Calu3 (cell line): Measurements from ENCODE around the gene NFATC1. TPM values are rescaled to one million over a fixed set of nuclear protein-coding genes. Genes with fewer than 3 reads are reported as not detected.

ENCODE experiments used
- BruUV-seq: library from RNA; stranded (reverse); fragments of 400-500 nt; replicated peaks from 2 replicates; lab custom pipeline; 2021; lab: Mats Ljungman, UMichigan
- CTCF ChIA-PET: fragments of 300-600 bp; sonication (Branson Sonifier 250); formaldehyde crosslinking; loops from one replicate; lab custom pipeline; 2022; ENCODE audit warnings: antibody characterized with exemption; lab: Charles Lee
- DNase-seq: peaks from one replicate; pipeline ENCODE4 v3.0.0; 2022
- H3K27ac Mint-ChIP-seq: one replicate; pipeline ENCODE4 v1.8.0; 2022; ENCODE audit warnings: mixed read lengths; ENCODE audit not compliant: unreplicated experiment
- H3K27me3 Mint-ChIP-seq: one replicate; pipeline ENCODE4 v1.8.0; 2022; ENCODE audit warnings: mixed read lengths; ENCODE audit not compliant: unreplicated experiment
- H3K36me3 Mint-ChIP-seq: one replicate; pipeline ENCODE4 v1.8.0; 2022; ENCODE audit warnings: mild to moderate bottlenecking, moderate library complexity, mixed read lengths; ENCODE audit not compliant: insufficient read depth, unreplicated experiment
- H3K4me1 Mint-ChIP-seq: one replicate; pipeline ENCODE4 v1.8.0; 2022; ENCODE audit warnings: mild to moderate bottlenecking, low read depth, mixed read lengths; ENCODE audit not compliant: unreplicated experiment
- H3K4me3 Mint-ChIP-seq: one replicate; pipeline ENCODE4 v1.8.0; 2022; ENCODE audit warnings: mild to moderate bottlenecking, low read depth, moderate library complexity, mixed read lengths; ENCODE audit not compliant: unreplicated experiment
- H3K9me3 Mint-ChIP-seq: one replicate; pipeline ENCODE4 v1.8.0; 2022; ENCODE audit warnings: low read depth, mixed read lengths; ENCODE audit not compliant: unreplicated experiment
- intact Hi-C: fragments of 100-400 bp; cut with micrococcal nuclease; formaldehyde crosslinking; loops from one replicate; pipeline ENCODE4 v1.10.0; 2022; ENCODE audit not compliant: unreplicated experiment
- total RNA-seq: library from RNA; stranded (reverse); gene quantifications from 2 replicates; pipeline ENCODE4 v1.2.3, GENCODE V29; 2022
- TF ChIP-seq, protein P1 (sequence below): fragments of 200-600 bp; IDR thresholded peaks from one replicate; pipeline ENCODE4 v1.8.0; 2022; ENCODE audit warnings: antibody characterized with exemption; ENCODE audit not compliant: unreplicated experiment

Gene NFATC1
- total RNA-seq, 1 experiment from 2014 or later = 5.9 TPM

- H3K4me3 Mint-ChIP-seq = no peak overlapping the region
- no peak for DNase-seq
- H3K27me3 Mint-ChIP-seq = no peaks in the 10 kb centered on the region
- no TSS peak for BruUV-seq
- TF ChIP-seq, protein P1, sequence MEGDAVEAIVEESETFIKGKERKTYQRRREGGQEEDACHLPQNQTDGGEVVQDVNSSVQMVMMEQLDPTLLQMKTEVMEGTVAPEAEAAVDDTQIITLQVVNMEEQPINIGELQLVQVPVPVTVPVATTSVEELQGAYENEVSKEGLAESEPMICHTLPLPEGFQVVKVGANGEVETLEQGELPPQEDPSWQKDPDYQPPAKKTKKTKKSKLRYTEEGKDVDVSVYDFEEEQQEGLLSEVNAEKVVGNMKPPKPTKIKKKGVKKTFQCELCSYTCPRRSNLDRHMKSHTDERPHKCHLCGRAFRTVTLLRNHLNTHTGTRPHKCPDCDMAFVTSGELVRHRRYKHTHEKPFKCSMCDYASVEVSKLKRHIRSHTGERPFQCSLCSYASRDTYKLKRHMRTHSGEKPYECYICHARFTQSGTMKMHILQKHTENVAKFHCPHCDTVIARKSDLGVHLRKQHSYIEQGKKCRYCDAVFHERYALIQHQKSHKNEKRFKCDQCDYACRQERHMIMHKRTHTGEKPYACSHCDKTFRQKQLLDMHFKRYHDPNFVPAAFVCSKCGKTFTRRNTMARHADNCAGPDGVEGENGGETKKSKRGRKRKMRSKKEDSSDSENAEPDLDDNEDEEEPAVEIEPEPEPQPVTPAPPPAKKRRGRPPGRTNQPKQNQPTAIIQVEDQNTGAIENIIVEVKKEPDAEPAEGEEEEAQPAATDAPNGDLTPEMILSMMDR = no peak
- H3K27ac Mint-ChIP-seq = no peak overlapping the region
- intact Hi-C loops = no loop called here
- no peaks in the 10 kb centered on the region for H3K9me3 Mint-ChIP-seq
- no peaks in the 10 kb centered on the region for H3K4me1 Mint-ChIP-seq
- CTCF ChIA-PET = no interaction called here
- H3K36me3 Mint-ChIP-seq = peaks cover 10% of the 10 kb centered on the region
Measured at GRCh38 chr18:79484661-79485621, 89.2 kb downstream of the NFATC1 start.

DNA sequence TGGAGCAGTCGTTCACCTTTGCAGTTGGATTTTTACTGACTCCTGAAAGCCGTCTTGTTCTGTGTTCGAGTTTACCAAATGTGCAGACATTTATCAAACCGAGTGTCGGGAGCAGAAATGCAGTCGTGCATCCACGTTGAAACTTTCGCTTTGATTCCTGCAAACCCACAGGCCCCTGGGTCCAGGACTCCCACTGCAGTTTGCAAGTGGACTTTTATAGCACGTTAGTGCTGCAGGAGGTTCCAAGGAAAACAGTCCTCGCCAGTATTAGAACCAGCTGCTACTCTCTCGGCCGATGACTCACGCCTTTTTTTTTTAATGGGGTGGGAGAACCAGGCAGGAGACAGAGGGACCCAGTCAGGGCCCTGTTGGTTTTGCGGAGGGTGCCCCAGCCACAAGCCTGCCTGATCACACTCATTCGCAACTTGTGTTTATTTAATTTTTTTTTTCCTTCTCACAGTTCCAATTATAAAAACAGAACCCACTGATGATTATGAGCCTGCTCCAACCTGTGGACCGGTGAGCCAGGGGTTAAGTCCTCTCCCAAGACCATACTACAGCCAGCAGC is 90.1 kb downstream of the NFATC1 start:
- Mint-ChIP-seq H3K27ac (no peak overlapping the region), H3K27me3 (no peaks in the 10 kb centered on the region), H3K9me3 (peaks cover under 1% of the 10 kb centered on the region), H3K36me3 (peaks cover 10% of the 10 kb centered on the region), H3K4me3 (no peak overlapping the region), H3K4me1 (no peaks in the 10 kb centered on the region)
- CTCF ChIA-PET = no interaction called here
- TF ChIP-seq, protein P1 = no peak
- BruUV-seq = no TSS peak
- DNase-seq = no peak
- intact Hi-C loops = no loop called here

- no peaks in the 10 kb centered on the region for H3K4me1 Mint-ChIP-seq
- no peak overlapping the region for H3K4me3 Mint-ChIP-seq
- no peak for DNase-seq
- peaks cover 15% of the 10 kb centered on the region for H3K36me3 Mint-ChIP-seq
- H3K9me3 Mint-ChIP-seq = peaks cover 5% of the 10 kb centered on the region
- intact Hi-C loops = no loop called here
- H3K27me3 Mint-ChIP-seq = no peaks in the 10 kb centered on the region
- BruUV-seq = no TSS peak
- no peak overlapping the region for H3K27ac Mint-ChIP-seq
- TF ChIP-seq, protein P1 = no peak
- CTCF ChIA-PET = no interaction called here
Measured at GRCh38 chr18:79486356-79487182, 90.8 kb downstream of the NFATC1 start.

DNA sequence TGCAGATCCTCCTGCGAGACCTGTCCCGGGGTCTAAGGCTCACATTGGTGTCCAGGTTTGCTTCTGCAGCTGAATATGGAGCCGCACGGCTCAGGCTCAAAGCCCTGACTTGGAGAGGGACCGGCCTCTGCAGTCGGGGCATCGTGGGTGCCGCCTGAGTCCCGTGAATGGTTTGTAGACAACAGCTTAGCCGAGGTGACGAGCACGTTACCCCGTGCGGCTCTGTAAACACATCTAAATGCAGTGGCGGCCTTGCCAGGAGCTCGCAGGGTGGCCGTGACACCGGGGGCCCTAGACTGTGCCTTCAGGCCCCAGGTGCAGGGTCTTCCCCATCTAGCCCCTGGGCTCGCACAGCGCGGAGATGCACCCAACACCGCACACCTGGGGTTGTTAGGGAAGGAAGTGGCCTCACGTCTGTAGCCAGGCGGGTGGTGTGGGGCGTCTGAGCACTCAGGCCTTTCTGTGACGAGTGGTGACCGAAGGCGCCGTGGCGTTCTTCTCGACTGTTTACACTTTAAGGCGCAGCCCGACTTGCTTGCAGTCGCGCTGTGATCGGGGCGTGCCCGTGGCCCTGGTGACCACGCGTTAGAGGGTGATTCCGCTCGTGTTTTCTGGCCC is 91.6 kb downstream of the NFATC1 start:
- Mint-ChIP-seq H3K9me3 (peaks cover 5% of the 10 kb centered on the region), H3K36me3 (peaks cover 15% of the 10 kb centered on the region), H3K27ac (no peak overlapping the region), H3K27me3 (no peaks in the 10 kb centered on the region), H3K4me3 (no peak overlapping the region), H3K4me1 (no peaks in the 10 kb centered on the region)
- no TSS peak for BruUV-seq
- no peak for DNase-seq
- TF ChIP-seq, protein P1 = no peak
- intact Hi-C loops = no loop called here
- CTCF ChIA-PET = no interaction called here
